NB4 (cell line): ENCODE data around the gene ZSWIM9.
A peak's percentile ranks its signal among the peaks of the same experiment; 100 is the strongest.

Experiments
- DNase-seq: peaks from one replicate; pipeline ENCODE4 v3.0.0; 2010; ENCODE audit warnings: low read depth
- H3K4me3 ChIP-seq: one replicate; pipeline ENCODE4 v1.5.1; 2011; ENCODE audit warnings: mild to moderate bottlenecking, low read depth, low read length, moderate library complexity
- CTCF ChIP-seq: IDR thresholded peaks from one replicate; pipeline ENCODE4 v1.5.1; 2012; ENCODE audit warnings: low read depth, low read length
- MAX ChIP-seq: IDR thresholded peaks from 2 replicates; pipeline ENCODE4 v1.6.1; 2011; ENCODE audit warnings: low read depth, low read length
- MYC ChIP-seq: IDR thresholded peaks from 2 replicates; pipeline ENCODE4 v1.6.1; 2011; ENCODE audit warnings: low read depth, low read length
- POLR2A ChIP-seq: IDR thresholded peaks from 2 replicates; pipeline ENCODE4 v1.6.1; 2011; ENCODE audit warnings: mild to moderate bottlenecking; ENCODE audit not compliant: insufficient read length; ENCODE audit errors: extremely low read depth

The ZSWIM9 gene

GRCh38 chr19:48190885-48191284 is 20.4 kb downstream of the ZSWIM9 start:
- H3K4me3 ChIP-seq = no peak overlapping the region
- DNase-seq = no peak
- TF ChIP-seq MAX = no peak
- TF ChIP-seq POLR2A = no peak
- no peak for TF ChIP-seq CTCF
- TF ChIP-seq MYC = no peak

GRCh38 chr19:48192750-48193149 is 22.3 kb downstream of the ZSWIM9 start:
- no peak for TF ChIP-seq MYC
- no peak for TF ChIP-seq CTCF
- no peak for TF ChIP-seq POLR2A
- TF ChIP-seq MAX = no peak
- DNase-seq = no peak

GRCh38 chr19:48194041-48194843 is 23.8 kb downstream of the ZSWIM9 start:
- TF ChIP-seq CTCF (peak; percentile 95), MYC (no peak)
- no peak overlapping the region for H3K4me3 ChIP-seq
- peak; percentile 68 for DNase-seq

More at GRCh38 chr19:48192750-48193149, 22.3 kb downstream of the ZSWIM9 start:
- H3K4me3 ChIP-seq = no peak overlapping the region

GRCh38 chr19:48194844-48195830 is 24.7 kb downstream of the ZSWIM9 start:
- DNase-seq = no peak
- H3K4me3 ChIP-seq = no peak overlapping the region
- TF ChIP-seq CTCF (no peak), MAX (no peak), MYC (no peak), POLR2A (no peak)

GRCh38 chr19:48196321-48196763 is 25.9 kb downstream of the ZSWIM9 start:
- DNase-seq = no peak
- no peak overlapping the region for H3K4me3 ChIP-seq
- no peak for TF ChIP-seq POLR2A
- TF ChIP-seq MAX = no peak
- TF ChIP-seq CTCF = no peak
- no peak for TF ChIP-seq MYC
